Activated CD8-positive, alpha-beta T cell treated with anti-CD3 and anti-CD28 coated beads for 36 hours (primary cell): ENCODE data around the gene KCNMA1. TPM values are rescaled to one million over a fixed set of nuclear protein-coding genes. Genes with fewer than 3 reads are reported as not detected.

Experiments used
- ATAC-seq: fragments of 200-7000 bp; cut with Tn5 transposase; one replicate; pipeline ENCODE4 v1.10.0; 2021; ENCODE audit warnings: mild to moderate bottlenecking, moderate library complexity
- CTCF ChIA-PET: fragments of 350-600 bp; sonication (Branson Sonifier 250); formaldehyde crosslinking; loops from one replicate; lab custom pipeline; 2021; ENCODE audit warnings: antibody characterized with exemption; lab: Charles Lee
- POLR2A ChIA-PET: fragments of 350-600 bp; sonication (Branson Sonifier 250); formaldehyde crosslinking; loops from one replicate; lab custom pipeline; 2021; ENCODE audit warnings: antibody characterized with exemption; lab: Charles Lee
- DNase-seq: peaks from one replicate; pipeline ENCODE4 v3.0.0-alpha.2; 2020
- H3K27ac Mint-ChIP-seq: one replicate; pipeline ENCODE4 v1.8.0; 2021; ENCODE audit warnings: mild to moderate bottlenecking, mixed read lengths
- H3K27me3 Mint-ChIP-seq: one replicate; pipeline ENCODE4 v1.8.0; 2021; ENCODE audit warnings: mixed read lengths
- H3K36me3 Mint-ChIP-seq: one replicate; pipeline ENCODE4 v1.8.0; 2021; ENCODE audit warnings: low read depth, mixed read lengths
- H3K4me1 Mint-ChIP-seq: one replicate; pipeline ENCODE4 v1.8.0; 2021; ENCODE audit warnings: low read depth, mixed read lengths
- H3K4me3 Mint-ChIP-seq: one replicate; pipeline ENCODE4 v1.8.0; 2021; ENCODE audit warnings: mild to moderate bottlenecking, moderate library complexity, mixed read lengths
- H3K9me3 Mint-ChIP-seq: one replicate; pipeline ENCODE4 v1.8.0; 2021; ENCODE audit warnings: mixed read lengths
- intact Hi-C: fragments of 100-400 bp; cut with micrococcal nuclease; formaldehyde crosslinking; loops from one replicate; pipeline ENCODE4 v1.10.0; 2022
- total RNA-seq, 2 experiments: library from RNA; stranded (reverse); gene quantifications; one replicate each; pipeline ENCODE4 v1.2.3, GENCODE V29; 2021
- TF ChIP-seq, protein P1 (sequence below): fragments of 200-600 bp; IDR thresholded peaks from one replicate; pipeline ENCODE4 v1.8.0; 2022; ENCODE audit warnings: antibody characterized with exemption, mild to moderate bottlenecking

Gene KCNMA1
- total RNA-seq, 2 experiments from 2014 or later = 0.18 TPM; not detected in 1

DNA sequence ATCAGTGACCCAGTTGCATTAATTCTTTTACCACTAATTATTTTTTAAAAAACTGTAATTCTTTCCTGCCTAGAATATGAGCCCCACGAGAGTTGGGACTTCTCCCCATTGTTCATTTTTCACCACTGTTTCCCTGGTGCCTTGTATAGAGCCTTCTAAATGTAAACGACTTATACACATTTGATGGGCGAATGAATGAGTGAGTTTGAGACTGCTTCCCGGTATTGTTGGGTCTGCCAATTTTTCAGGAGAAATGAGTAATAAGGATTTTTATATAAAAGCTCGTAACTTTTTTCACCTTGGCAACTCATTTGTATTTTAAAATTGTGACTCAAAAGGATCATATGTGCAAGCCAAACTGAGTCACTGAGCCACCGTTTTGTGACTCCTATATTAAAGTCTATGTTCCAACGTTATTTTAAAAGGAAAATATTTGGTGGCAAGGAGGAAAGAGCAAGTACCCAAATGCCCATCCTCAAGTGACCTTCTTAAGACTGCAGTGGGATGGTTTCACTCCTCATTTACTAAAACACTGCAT lies 621.3 kb downstream of the KCNMA1 start:
- DNase-seq = no peak
- Mint-ChIP-seq H3K27me3 (peaks cover 2% of the 10 kb centered on the region), H3K4me3 (no peak overlapping the region), H3K4me1 (no peaks in the 10 kb centered on the region), H3K36me3 (no peaks in the 10 kb centered on the region), H3K27ac (no peak overlapping the region), H3K9me3 (no peaks in the 10 kb centered on the region)
- TF ChIP-seq, protein P1, sequence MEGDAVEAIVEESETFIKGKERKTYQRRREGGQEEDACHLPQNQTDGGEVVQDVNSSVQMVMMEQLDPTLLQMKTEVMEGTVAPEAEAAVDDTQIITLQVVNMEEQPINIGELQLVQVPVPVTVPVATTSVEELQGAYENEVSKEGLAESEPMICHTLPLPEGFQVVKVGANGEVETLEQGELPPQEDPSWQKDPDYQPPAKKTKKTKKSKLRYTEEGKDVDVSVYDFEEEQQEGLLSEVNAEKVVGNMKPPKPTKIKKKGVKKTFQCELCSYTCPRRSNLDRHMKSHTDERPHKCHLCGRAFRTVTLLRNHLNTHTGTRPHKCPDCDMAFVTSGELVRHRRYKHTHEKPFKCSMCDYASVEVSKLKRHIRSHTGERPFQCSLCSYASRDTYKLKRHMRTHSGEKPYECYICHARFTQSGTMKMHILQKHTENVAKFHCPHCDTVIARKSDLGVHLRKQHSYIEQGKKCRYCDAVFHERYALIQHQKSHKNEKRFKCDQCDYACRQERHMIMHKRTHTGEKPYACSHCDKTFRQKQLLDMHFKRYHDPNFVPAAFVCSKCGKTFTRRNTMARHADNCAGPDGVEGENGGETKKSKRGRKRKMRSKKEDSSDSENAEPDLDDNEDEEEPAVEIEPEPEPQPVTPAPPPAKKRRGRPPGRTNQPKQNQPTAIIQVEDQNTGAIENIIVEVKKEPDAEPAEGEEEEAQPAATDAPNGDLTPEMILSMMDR = no peak
- intact Hi-C loops = loop anchor here (10.0 kb wide), 1 partner anchor 98 kb away; no protein-coding TSS in a partner anchor
- no peak for ATAC-seq
- POLR2A ChIA-PET = no interaction called here
- CTCF ChIA-PET = interaction anchor here (3.9 kb wide), 1 partner anchor 11 kb away, joined by 17 read pairs; no protein-coding TSS in a partner anchor

DNA sequence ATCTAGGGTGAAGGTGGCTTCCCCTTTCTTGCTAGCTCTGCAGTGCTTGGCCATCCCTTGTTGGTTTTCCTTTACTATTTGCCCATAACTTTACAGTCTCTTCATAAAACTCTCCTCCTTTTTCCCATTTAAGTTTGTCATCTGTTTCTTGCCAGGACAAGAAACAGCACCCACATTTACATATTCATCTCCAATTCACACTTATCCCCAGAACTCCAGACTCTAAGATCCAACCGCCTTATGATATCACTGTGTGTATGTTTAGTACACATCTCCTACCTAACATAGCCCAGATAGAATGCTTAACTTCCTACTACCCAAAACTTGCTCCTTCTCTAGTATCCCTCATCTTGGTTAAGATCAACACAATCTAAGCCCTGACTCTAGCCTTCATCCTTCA lies 622.2 kb downstream of the KCNMA1 start:
- CTCF ChIA-PET = no interaction called here
- H3K4me1 Mint-ChIP-seq = no peaks in the 10 kb centered on the region
- no peaks in the 10 kb centered on the region for H3K9me3 Mint-ChIP-seq

DNA sequence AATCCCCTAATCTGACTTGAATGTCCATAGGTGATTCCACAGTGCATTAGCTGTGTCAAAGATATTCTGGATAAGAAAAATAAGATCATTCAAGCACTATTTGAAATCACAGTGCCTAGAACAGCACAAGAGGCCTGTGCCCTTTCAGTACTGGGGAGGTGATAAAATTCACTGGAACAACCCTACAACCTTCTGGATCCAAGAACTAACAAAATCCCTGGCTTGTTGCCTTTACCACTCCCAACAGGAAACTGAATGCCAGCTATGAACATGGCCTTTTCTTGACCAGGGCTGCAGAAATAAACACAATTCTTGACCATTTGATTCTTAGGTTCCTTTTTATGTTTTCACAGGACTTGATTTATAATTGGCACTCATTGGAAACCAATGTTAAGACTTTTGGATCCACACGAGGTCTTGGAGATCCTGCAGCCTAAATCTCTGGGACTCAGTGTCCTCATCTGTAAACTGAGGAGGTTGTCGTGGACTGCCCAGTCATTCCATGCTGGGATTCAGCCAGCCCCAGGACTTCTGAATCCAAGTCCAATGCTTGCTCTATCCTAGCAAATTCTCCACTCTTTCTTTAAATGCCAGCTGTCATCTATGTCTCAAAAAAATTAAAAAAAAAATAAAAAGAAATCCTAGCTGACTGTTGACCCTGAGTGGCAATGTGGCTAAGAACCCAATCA lies 624.7 kb downstream of the KCNMA1 start:
- intact Hi-C loops = loop anchor here (10.0 kb wide), 1 partner anchor 102 kb away; no protein-coding TSS in a partner anchor
- Mint-ChIP-seq H3K4me3 (no peak overlapping the region), H3K27ac (no peak overlapping the region), H3K4me1 (no peaks in the 10 kb centered on the region), H3K36me3 (no peaks in the 10 kb centered on the region), H3K27me3 (peaks cover 2% of the 10 kb centered on the region), H3K9me3 (no peaks in the 10 kb centered on the region)
- ATAC-seq (no peak), DNase-seq (no peak)
- ChIA-PET CTCF (interaction anchor here (1.1 to 1.2 kb wide), 2 partner anchors 8 to 12 kb away, joined by 4 read pairs; no protein-coding TSS in a partner anchor), POLR2A (no interaction called here)
- TF ChIP-seq, protein P1 = no peak

More for the DNA sequence above, 622.2 kb downstream of the KCNMA1 start:
- TF ChIP-seq, protein P1 = no peak
- H3K27ac Mint-ChIP-seq = no peak overlapping the region
- H3K36me3 Mint-ChIP-seq = no peaks in the 10 kb centered on the region
- H3K4me3 Mint-ChIP-seq = no peak overlapping the region
- intact Hi-C loops = loop anchor here (10.0 kb wide), 1 partner anchor 99 kb away; no protein-coding TSS in a partner anchor
- peaks cover 2% of the 10 kb centered on the region for H3K27me3 Mint-ChIP-seq
- ATAC-seq (no peak), DNase-seq (no peak)
- POLR2A ChIA-PET = no interaction called here

DNA sequence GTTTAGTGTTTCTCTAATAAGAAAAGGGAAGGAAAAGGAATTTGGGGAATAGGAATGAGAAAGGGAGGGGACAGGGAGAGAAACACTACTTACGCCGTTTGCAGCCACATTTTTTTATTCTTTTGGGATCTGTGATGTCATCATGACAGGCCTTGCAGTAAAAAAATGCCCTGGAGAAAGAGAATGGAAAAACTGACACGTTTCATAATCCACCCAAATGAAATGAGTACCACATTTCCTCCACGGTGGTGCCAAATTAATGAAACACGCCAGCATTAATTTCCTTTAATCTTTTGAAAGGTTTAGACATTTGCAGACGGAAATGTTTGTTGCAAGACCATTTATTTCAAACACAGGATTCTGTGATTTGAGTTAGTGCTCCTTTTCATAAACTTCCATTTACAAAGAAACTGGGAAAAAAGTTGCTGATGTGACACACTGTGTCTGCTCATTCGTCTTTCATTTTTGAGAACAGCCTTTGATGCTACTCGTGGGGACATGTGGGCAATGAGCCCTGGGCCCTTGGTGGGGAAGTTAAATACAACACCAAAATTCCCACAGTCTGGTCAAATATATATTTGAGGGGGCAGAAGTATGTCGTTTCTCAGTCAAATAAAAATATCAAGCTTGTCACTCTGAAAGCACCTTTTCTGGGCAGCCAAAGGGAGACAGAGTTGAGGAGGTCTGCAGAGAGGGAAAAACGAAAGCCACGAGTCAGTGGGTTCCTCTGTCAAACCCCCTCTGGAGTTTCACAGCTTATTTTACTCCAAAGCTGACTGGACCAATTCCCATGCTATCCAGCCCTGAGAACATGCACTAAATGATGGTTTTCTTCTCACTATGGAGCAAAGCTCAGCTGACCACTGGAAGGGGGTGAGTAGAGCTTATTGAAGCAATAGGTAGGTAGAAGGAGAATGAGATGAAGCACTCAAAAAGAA lies 625.5 kb downstream of the KCNMA1 start:
- TF ChIP-seq, protein P1 = no peak
- CTCF ChIA-PET = interaction anchor here (1.2 kb wide), 1 partner anchor 11 kb away, joined by 4 read pairs; no protein-coding TSS in a partner anchor
- Mint-ChIP-seq H3K4me1 (no peaks in the 10 kb centered on the region), H3K27me3 (peaks cover 2% of the 10 kb centered on the region), H3K27ac (no peak overlapping the region), H3K36me3 (no peaks in the 10 kb centered on the region), H3K4me3 (no peak overlapping the region), H3K9me3 (no peaks in the 10 kb centered on the region)
- POLR2A ChIA-PET = no interaction called here
- intact Hi-C loops = loop anchor here (10.0 kb wide), 1 partner anchor 103 kb away; no protein-coding TSS in a partner anchor
- no peak for DNase-seq
- no peak for ATAC-seq
